22Rv1 (cell line): ENCODE data around the gene SPTAN1.

Experiments used
- H3K27ac ChIP-seq: fragments of 450-650 bp; 2 replicates; pipeline ENCODE4 v1.5.1; 2017
- CTCF ChIP-seq: fragments of 450-650 bp; IDR thresholded peaks from 2 replicates; pipeline ENCODE4 v1.5.1; 2017; ENCODE audit warnings: mild to moderate bottlenecking
- ZFX ChIP-seq: fragments of 450-650 bp; IDR thresholded peaks from 2 replicates; pipeline ENCODE4 v1.6.1; 2017; ENCODE audit warnings: antibody characterized with exemption, borderline replicate concordance

SPTAN1 gene

GRCh38 chr9:128621730-128622455, 69.5 kb downstream of the SPTAN1 start:
- TF ChIP-seq ZFX: no peak
- H3K27ac ChIP-seq: no peak overlapping the region

DNA sequence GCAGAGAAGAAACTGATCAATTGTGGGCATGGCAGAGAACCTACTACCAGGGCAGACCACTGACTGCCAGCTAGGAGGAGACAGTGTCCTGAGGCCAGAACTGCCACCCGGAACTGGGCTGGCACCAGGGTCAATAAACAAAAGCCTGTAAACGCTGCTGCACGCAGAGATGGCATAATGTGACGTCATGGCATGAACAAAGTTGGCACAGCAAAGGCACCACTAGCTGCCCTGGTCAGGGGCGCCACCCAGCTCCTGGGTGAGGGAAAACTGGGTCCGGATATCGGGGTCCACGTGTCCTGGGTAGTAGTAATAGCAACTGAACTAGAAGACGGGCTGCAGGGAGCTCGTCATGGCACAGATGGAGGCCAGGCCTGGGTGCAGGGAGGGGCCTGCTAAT, 72.2 kb downstream of the SPTAN1 start:
- TF ChIP-seq CTCF: no peak
- no peak for TF ChIP-seq ZFX
- peak overlapping the region; percentile 63 for H3K27ac ChIP-seq

DNA sequence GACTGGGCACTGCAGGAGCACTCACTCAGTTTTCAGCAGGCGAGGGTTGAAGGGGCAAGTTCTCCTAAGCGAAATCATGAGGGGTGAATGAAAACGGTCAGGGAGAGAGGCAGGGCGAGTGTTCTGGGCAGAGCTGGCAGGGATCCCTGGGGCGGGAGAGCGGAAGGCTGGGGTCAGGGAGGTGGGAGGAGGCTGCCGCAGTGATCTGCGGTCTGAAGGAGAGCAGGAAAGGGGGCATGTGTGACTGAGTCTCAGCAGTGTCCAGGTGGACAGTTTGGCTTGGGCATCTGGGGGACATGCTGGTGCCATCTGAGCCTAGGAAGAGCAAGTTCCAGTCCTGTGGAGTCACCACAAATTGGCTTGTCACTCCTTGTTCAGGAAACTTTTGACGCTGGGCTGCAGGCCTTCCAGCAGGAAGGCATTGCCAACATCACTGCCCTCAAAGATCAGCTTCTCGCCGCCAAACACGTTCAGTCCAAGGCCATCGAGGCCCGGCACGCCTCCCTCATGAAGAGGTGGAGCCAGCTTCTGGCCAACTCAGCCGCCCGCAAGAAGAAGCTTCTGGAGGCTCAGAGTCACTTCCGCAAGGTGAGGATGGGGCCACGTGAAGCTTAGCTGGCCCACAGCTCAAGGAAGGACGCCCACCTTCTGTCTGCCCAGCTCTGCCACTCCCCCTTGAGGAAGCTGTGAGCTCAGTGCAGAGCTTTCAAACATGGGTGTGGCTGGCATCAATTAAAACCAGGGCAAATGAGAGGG, 73.2 kb downstream of the SPTAN1 start:
- peak overlapping the region; percentile 63 for H3K27ac ChIP-seq
- TF ChIP-seq ZFX (no peak), CTCF (no peak)

GRCh38 chr9:128626181-128626580, 73.8 kb downstream of the SPTAN1 start:
- TF ChIP-seq ZFX (no peak), CTCF (no peak)
- 0 out of 2 replicates have a peak overlapping the region, but pooled peaks have one; percentile 63 for H3K27ac ChIP-seq

GRCh38 chr9:128627127-128627715, 74.8 kb downstream of the SPTAN1 start:
- H3K27ac ChIP-seq: peak overlapping the region; percentile 40; the same call in 1 of the 2 replicates
- TF ChIP-seq CTCF (no peak), ZFX (no peak)

DNA sequence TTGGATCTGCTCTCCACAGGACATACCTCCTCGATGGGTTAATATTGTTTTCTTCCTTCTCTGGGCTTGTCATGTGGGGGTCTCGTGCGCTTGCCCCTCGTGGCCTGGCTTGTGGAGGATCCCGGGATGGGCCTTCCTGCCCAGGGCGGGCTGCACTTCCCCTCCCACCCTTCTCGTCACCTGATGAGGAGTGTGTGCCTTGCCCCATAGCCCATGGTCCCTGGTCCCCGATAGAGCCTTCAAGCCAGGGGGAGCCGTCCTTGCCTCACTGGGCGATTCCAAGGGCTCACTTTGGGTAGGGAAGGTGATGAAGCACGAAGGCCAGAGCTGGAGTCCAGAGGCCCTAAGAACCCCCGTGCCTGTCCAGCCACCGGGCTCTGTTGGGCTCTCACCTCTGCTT, 75.5 kb downstream of the SPTAN1 start:
- no peak for TF ChIP-seq CTCF
- H3K27ac ChIP-seq: peak overlapping the region; percentile 40

GRCh38 chr9:128628471-128629048, 76.2 kb downstream of the SPTAN1 start:
- H3K27ac ChIP-seq: peak overlapping the region; percentile 40

More at GRCh38 chr9:128628471-128629048, 76.2 kb downstream of the SPTAN1 start:
- TF ChIP-seq ZFX: no peak
- TF ChIP-seq CTCF: no peak
